K562 (cell line): Measurements from ENCODE around the gene TUBGCP6.

Source experiments
- CTCF ChIP-seq, 3 experiments: IDR thresholded peaks in 2 of 3; conservative IDR thresholded peaks in 1 of 3; 2 replicates each; pipeline ENCODE4 v1.5.1; 2011 to 2012; ENCODE audit warnings: low read length in 3 of 3, mild to moderate bottlenecking in 3 of 3, control low read depth in 2 of 3, improper control_type of control experiment in 1 of 3, inconsistent platforms in 1 of 3, low read depth in 1 of 3, mixed read lengths in 1 of 3, moderate library complexity in 1 of 3; ENCODE audit not compliant: insufficient read depth in 2 of 3
- HMBOX1 ChIP-seq: sonication (generic); IDR thresholded peaks from 2 replicates; pipeline ENCODE4 v1.6.1; 2016
- NRF1 ChIP-seq, 2 experiments: fragments of 450-650 bp; IDR thresholded peaks in 1 of 2; conservative IDR thresholded peaks in 1 of 2; 2 replicates each; pipeline ENCODE4 v1.6.1; 2014; ENCODE audit warnings: mild to moderate bottlenecking in 2 of 2
- RBM15 ChIP-seq: fragments of 200-400 bp; formaldehyde crosslinking; IDR thresholded peaks from 2 replicates; pipeline ENCODE4 v1.6.1; 2018; ENCODE audit warnings: mild to moderate bottlenecking, low read length, moderate library complexity; ENCODE audit not compliant: insufficient read depth
- SMAD3 ChIP-seq: fragments of 450-650 bp; formaldehyde crosslinking; conservative IDR thresholded peaks from 2 replicates; pipeline ENCODE4 v1.4.0; 2020; ENCODE audit warnings: mild to moderate bottlenecking
- SRF ChIP-seq, 2 experiments: fragments of 250-450, 450-650 bp in 1 of 2; sonication (Bioruptor Pico) in 1 of 2; sonication (generic) in 1 of 2; formaldehyde crosslinking; IDR thresholded peaks; 2 replicates each; pipeline versions ENCODE4 v1.5.0 to v1.5.1; 2020 to 2022; ENCODE audit warnings: mild to moderate bottlenecking in 1 of 2, missing genetic modification reagents in 1 of 2
- ZNF184 ChIP-seq: sonication (generic); formaldehyde crosslinking; IDR thresholded peaks from 2 replicates; pipeline ENCODE4 v1.5.0; 2020; ENCODE audit warnings: missing genetic modification reagents
- ZNF707 ChIP-seq: fragments of 250-450 bp; sonication (Bioruptor Pico); conservative IDR thresholded peaks from 2 replicates; pipeline ENCODE4 v1.8.0; 2022; ENCODE audit warnings: inconsistent platforms, mild to moderate bottlenecking, moderate library complexity

- TF ChIP-seq ZNF707 (CRISPR knock-in tag) (no peak), SMAD3 (CRISPR knock-in tag) (no peak), SRF (CRISPR knock-in tag; IDR thresholded peaks at IDR 0.05) (no peak), HMBOX1 (no peak), NRF1 (conservative IDR thresholded peaks at IDR 0.05 in 1 of 2, IDR thresholded peaks at IDR 0.05 in 1 of 2) (no peak), ZNF184 (CRISPR knock-in tag) (no peak), RBM15 (no peak), CTCF (IDR thresholded peaks at IDR 0.05 in 2 of 3, conservative IDR thresholded peaks at IDR 0.05 in 1 of 3; ENCODE audit: insufficient read depth in 2 of 3, low read depth in 1 of 3, low read length in 3 of 3) (no peak)
Measured at GRCh38 chr22:50204571-50204970, 40.3 kb downstream of the TUBGCP6 start.
